Measurements from ENCODE around the gene SLIT3.

SLIT3 gene

GRCh38 chr5:168931638-168932345 lies 369.1 kb downstream of the SLIT3 start:
- no peak for DNase-seq (ENCODE audit: low read depth in 2 of 2)

GRCh38 chr5:168929656-168930055 lies 371.3 kb downstream of the SLIT3 start:
- no peak for DNase-seq (ENCODE audit: low read depth in 2 of 2)

GRCh38 chr5:168925160-168925559 lies 375.8 kb downstream of the SLIT3 start:
- DNase-seq (ENCODE audit: low read depth in 2 of 2) = no peak

GRCh38 chr5:168921147-168921866 lies 379.6 kb downstream of the SLIT3 start:
- no peak for DNase-seq (ENCODE audit: low read depth in 2 of 2)

DNA sequence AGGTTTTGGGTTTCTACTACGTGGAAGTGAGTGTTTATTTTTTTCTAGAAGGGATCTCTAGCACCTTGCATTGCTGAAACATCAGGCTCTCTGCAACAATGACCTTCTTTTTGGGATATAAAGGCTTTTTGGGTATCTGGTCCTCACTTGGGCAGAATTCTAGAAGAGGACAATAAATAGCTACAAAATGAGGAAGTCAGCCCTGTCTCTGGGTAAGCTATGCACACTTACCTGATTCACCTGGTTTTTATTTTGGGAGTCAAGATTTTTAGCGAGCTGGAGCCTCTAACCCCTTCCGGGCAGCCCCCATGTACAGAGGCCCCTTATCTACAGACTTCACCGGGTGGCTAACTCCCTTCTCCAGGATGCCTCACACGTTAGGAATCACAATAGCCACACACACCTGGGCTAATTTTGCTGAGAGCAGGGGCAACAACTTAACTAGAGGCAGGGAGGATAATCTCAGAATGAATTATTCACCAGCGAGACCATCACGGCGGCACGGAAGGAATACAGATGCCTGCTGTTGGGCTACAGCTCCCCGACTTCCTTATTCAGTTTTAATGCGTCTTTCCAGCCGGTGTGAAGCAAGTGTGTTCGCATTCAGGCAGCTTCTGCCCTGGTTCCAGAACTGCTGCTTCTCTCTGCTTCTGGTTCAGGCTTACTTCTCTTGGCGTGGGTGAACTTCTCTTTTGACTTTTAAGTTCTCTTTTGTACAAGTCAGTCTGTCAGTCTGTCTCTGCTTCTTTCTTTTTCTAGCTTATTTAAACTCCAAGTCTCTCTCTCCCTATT lies 380.7 kb downstream of the SLIT3 start:
- DNase-seq (ENCODE audit: low read depth in 2 of 2) = no peak

DNA sequence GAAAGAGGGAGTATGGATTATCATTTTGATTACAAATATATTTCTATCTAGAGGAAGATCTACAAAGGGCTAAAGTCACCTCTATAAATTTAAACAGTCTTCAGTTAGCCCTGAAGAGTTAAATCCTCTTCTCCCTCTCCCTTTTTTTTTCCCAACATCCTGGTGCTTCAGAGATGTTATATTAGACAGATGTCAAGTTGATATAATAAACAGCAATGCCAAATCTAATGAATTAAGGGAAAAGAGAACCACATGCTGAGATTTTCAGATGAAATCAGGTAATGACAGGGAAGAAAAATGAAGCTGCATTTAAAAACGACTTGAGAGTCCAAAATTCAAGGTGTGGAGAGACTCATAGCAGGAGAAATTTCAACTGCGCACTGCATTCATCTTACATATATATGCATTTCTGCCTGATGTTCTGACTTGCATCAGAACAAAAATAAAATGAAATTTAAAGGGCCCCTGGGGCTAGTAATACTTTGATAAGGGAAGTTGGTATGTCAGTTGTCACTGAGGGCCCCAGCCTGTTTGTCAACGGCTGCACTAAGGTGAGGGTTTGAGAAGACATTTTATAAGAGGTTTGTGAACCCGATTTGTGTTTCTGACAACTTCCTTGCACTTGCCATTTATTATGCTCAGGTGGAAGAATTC lies 382.9 kb downstream of the SLIT3 start:
- DNase-seq (ENCODE audit: low read depth in 2 of 2) = no peak

DNA sequence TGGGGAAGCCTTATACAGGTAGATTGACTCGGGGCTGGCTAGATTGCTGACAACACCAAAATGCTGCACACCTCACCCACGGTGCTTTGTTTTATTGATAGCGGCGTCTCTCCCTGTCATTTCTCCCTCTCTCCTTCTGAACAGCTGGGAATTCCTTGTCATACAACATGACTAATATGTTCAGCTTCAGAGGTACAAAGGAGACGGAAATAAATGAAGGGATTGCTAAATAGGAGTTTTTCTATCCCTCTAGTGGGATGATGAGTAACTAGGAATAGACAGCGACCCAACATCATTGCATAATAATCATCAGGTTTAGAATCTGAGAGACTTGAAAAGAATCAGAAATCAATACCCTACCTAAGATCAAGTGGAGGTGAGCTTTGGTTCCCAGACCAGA lies 384.1 kb downstream of the SLIT3 start:
- DNase-seq (ENCODE audit: low read depth in 2 of 2) = no peak

- DNase-seq (ENCODE audit: low read depth in 2 of 2) = no peak
Measured at GRCh38 chr5:168916266-168916665, 384.7 kb downstream of the SLIT3 start.

DNA sequence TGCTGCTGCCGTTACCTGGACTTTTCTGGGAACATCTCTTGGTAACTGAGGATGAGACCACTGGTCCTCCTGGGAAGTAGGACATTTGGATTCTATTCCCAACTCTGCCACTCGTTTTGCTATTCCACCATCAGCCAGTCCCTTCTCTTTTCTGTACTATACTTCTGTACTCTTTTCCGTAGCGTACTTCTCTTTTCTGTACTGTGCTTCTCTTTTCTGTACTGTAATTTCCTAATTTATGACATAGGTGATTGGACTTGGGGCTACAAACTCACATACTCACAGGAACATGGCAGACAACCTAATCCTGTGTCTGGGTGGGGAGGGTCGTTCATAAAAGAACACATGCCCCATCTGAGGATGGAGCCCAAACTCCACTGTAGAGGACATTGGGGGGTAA lies 386.4 kb downstream of the SLIT3 start:
- no peak for DNase-seq (ENCODE audit: low read depth in 2 of 2)

DNA sequence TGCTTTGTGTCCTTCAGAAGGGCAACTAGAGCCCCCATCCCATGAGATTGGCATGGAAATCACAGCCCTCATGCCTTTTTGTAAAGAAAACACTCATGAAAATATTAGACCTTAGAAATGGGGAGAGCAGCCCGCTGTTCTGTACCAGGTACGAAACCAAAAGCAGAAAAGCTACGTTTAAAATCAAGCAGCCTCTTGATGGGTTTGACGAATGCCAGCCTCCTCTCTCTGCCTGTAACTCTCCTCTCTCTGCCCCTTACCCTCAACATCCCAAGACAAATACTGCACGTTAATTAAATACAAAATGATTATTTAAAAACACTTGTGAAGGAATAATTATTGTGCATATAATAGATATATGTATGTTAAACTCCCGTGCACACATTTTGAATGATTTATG lies 390.1 kb downstream of the SLIT3 start:
- DNase-seq (ENCODE audit: low read depth in 2 of 2) = no peak

DNA sequence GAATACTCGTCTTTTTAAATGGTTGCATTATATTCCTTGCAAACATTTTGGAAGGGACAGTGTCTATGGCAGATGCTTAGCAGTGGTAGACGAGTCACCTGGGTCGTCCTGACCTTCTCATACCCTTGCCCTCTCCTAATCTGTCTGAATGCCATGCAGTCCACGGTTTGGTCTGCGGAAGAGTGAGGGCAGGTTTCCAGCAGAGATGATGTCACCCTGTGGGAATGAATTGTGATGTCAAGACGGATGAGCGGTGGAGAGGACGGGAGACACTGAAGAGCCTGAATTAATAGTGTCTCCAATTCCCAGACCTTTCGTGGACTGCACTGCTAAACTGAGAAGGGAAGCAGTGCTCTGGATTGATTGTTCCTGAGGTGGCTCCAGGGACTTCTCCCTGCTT lies 392.7 kb downstream of the SLIT3 start:
- no peak for DNase-seq (ENCODE audit: low read depth in 2 of 2)

- no peak for DNase-seq (ENCODE audit: low read depth in 2 of 2)
Measured at GRCh38 chr5:168903061-168903460, 397.9 kb downstream of the SLIT3 start.

DNA sequence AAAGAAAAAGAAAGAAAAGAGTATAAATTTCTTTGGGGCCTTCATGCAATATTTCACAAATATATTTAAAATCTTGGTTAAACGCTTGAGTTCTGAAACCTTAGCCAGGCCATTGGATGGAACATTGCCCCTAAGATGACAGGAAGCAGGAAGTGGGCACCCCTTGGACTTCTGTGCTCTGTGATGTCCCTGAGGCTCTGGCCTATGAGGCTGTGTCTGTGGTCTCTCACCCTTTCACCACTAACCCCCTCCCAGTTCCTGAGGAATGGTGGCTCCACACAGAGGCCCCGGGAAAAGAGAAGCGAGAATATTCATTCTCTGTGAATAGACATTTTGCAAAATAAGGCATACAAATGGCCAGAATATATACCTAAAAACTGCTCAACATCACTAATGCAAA lies 401.3 kb downstream of the SLIT3 start:
- DNase-seq (ENCODE audit: low read depth in 2 of 2) = no peak

DNA sequence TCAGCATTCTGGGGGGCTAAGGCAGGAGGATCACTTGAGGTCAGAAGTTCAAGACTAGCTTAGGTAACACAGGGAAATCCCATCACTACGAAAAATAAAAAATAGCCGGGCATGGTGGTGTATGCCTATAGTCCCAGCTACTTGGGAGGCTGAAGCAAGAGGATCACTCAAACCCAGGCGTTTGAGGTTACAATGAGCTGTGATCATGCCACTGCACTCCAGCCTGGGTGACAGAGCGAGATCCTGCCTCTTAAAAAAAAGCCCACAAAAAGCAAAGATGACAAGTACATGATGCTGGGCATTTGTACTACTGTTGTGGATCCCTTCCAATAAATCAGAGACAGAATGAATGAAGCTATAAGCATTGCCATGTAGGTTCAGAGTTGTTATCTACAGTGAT lies 401.7 kb downstream of the SLIT3 start:
- DNase-seq (ENCODE audit: low read depth in 2 of 2) = no peak

DNA sequence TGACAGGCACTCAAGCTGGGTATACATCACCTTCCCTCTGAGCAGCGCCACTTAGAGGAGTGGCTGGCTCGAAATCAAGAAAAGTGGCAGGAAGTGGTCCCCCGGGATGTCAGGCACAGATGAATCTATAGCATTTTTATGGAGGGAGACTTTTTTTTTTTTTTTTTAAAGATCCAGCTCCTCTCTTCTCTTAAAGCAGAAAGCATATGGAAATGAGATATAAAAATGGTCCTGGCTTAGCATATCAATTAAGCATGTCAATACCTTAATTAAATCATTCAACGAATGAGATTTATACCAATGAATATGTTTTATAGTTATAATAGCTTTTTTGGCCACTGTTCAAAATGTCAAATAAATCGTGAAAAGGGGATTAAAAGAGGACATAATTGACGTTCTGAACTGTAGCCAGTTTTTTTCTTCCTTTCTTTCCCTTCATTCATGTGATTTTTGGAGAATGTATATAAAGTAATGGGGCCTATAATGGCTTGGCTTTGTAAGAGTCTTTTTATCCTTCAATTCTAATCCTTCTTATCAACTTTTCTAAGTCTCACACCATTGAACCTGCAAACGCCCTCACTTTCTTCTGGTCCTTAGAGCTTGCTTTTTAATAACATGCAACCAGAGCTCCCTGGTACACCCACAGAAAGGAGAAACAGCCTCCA lies 402.6 kb downstream of the SLIT3 start:
- DNase-seq (ENCODE audit: low read depth in 2 of 2) = no peak

GRCh38 chr5:168897387-168898122 lies 403.4 kb downstream of the SLIT3 start:
- DNase-seq (ENCODE audit: low read depth in 2 of 2) = no peak

DNA sequence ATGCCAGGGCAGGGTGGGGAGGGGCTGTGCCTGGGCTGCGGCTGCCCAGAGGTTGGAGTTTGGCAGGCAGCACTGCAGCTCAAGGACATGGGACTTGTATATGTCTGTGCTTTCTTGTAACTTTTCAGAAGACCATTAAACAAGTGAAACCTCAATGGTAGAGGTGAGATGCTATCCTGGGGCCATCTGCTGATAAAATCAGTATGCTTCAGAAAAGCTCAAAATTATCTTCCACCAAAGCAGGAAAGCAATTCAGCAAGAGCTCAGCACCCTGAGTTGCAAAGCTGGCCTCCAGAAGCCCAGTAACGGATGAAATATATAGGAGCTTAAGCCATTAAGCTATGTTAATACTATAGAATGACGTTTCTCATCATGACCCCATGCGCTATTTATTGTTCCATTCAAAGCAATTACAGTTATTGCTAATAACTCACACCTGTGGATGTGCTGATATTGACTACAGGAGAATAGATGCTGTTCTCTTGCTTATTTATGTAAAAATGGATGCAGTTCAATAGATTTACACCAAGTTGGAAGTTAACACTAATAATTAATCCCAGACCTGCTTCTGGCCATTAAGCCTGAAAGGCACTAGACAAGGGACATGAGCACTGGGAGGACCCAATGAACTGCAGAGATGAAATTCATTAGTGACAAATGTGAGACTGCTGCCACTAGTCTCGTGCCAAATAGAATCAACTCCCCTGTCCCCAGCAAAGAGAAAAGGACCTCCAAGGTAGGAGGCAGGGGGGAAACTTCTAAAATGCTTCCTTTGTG lies 405.5 kb downstream of the SLIT3 start:
- DNase-seq (ENCODE audit: low read depth in 2 of 2) = no peak

DNA sequence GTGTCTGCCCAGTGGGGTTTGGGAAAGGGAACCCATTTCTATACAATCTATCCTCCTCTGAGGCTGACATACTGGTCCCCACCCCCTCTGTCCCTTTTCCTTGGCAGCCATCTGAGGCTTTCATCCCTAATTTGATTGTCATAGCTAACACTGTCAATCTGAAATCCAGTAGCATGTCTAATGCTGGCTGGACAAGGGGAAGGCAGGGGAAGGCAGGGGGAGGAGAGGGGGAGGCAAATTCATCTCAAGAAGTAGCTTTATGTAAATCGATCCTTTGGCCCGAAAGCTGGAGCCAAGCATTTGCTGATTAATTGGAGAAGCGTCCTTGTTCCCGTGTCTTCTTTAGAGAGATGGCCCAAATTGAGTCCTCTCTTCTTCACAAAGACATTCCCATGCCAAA lies 407.7 kb downstream of the SLIT3 start:
- no peak for DNase-seq (ENCODE audit: low read depth in 2 of 2)

- no peak for DNase-seq (ENCODE audit: low read depth in 2 of 2)
Measured at GRCh38 chr5:168892618-168893186, 408.2 kb downstream of the SLIT3 start.

All from stimulated activated CD4-positive, alpha-beta T cell treated with anti-CD3 and anti-CD28 coated beads, Interleukin-12 subunit alpha, Interleukin-12 subunit beta, amount 100 ng/mL, for 24 hours (primary cell).